Measurements from ENCODE around the gene ANKDD1B. TPM values are rescaled to one million over a fixed set of nuclear protein-coding genes. Genes with fewer than 3 reads are reported as not detected.
"Not testable (repeated sequence)": the region's sequence is repeated elsewhere in the genome, so short reads cannot be mapped to it uniquely, and the experiment has no call there.

ANKDD1B gene
- total RNA-seq: 1 to 10 TPM in 1 of 2 donors, not detected in 1; 1.6 TPM

GRCh38 chr5:75611311-75612225 is at the start of gene ANKDD1B:
ANKDD1B (plus strand) TSS chr5:75611453; CDS start chr5:75611635, 182 bp downstream.
- Histone ChIP-seq H3K27me3 (replicated peaks; ENCODE audit: insufficient read depth) (no peaks in the 10 kb centered on the region), H3K27ac (no peak within 1 kb of the TSS), H3K4me1 (ENCODE audit: control insufficient read depth in 1 of 2, low read depth in 2 of 2) (peaks cover 0 to 10% of the 10 kb centered on the region in 2 donors), H3K9me3 (no peaks in the 10 kb centered on the region), H3K36me3 (no peaks in the 10 kb centered on the region), H3K4me3 (peak within 1 kb of the TSS; percentile 75)
- ATAC-seq (ENCODE audit: insufficient number of reproducible peaks, low FRiP score, low read depth) (no peak), DNase-seq (ENCODE audit: low spot score) (no peak)
- TF ChIP-seq CTCF (IDR thresholded peaks at IDR 0.05): no peak

DNA sequence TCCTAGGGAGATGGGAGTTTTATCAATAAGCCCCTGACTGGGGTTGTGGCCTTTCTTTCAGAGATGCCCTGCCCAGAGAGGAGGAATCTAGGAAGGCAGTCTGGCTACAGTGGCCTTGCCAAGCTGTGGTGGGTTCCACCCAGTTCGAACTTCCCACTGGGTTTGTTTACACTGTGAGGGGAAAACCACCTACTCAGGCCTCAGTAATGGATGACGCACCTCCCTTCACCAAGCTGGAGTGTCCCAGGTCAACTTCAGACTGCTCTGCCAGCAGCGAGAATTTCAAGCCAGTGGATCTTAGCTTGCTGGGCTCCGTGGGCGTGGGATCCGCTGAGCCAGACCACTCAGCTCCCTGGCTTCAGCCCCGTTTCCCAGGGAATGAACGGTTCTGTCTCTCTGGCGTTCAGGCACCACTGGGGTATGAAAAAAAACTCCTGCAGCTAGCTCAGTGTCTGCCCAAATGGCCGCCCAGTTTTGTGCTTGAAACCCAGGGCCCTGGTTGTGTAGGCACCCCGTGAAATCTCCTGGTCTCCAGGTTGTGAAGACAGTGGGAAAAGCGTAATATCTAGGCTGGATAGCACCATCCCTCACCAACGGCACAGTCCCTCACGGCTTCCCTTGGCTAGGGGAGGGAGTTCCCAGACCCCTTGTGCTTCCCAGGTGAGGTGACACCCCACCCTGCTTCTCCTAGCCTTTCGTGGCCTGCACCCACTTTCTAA is 45.1 kb upstream of the ANKDD1B start:
- H3K36me3 ChIP-seq; H3K27me3 ChIP-seq (replicated peaks; ENCODE audit: insufficient read depth); H3K4me3 ChIP-seq; DNase-seq (ENCODE audit: low spot score); H3K9me3 ChIP-seq; ATAC-seq (ENCODE audit: insufficient number of reproducible peaks, low FRiP score, low read depth): not testable (repeated sequence)
- Histone ChIP-seq H3K27ac (peak overlapping the region in 1 of 2 donors; percentile 43), H3K4me1 (ENCODE audit: control insufficient read depth in 1 of 2, low read depth in 2 of 2) (peaks cover 18 to 42% of the 10 kb centered on the region in 2 donors)

GRCh38 chr5:75566710-75567309 is 44.4 kb upstream of the ANKDD1B start:
- Histone ChIP-seq H3K4me1 (ENCODE audit: control insufficient read depth in 1 of 2, low read depth in 2 of 2) (peaks cover 23 to 47% of the 10 kb centered on the region in 2 donors), H3K27me3 (replicated peaks; ENCODE audit: insufficient read depth) (no peaks in the 10 kb centered on the region), H3K4me3 (no peak overlapping the region), H3K9me3 (peaks cover 7% of the 10 kb centered on the region), H3K27ac (peak overlapping the region in 1 of 2 donors; percentile 43), H3K36me3 (no peaks in the 10 kb centered on the region)
- TF ChIP-seq CTCF (IDR thresholded peaks at IDR 0.05): no peak
- ATAC-seq (ENCODE audit: insufficient number of reproducible peaks, low FRiP score, low read depth) (peak; percentile 82), DNase-seq (ENCODE audit: low spot score) (no peak)

DNA sequence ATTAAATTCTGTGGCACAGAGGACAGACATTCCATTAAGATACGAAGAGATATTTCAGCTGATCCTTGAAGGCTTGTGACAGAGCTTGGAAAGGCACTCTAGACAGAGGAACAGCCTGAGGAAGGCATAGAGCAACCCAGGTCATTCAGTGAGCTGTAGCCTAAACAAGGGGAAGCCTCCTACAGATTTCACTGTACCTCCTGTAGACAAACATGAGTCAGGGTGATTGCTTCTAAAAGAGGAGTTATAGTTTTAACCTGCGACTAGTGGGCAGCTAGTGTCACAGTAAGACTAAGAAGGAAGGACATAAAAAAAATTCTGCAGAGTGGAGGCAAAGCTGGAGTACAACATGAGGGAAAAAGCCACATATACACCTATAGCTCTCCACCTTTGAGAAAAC is 43.5 kb upstream of the ANKDD1B start:
- no peak overlapping the region for H3K4me3 ChIP-seq
- no peak for ATAC-seq (ENCODE audit: insufficient number of reproducible peaks, low FRiP score, low read depth)
- H3K27me3 ChIP-seq (replicated peaks; ENCODE audit: insufficient read depth): no peaks in the 10 kb centered on the region
- H3K36me3 ChIP-seq: no peaks in the 10 kb centered on the region
- TF ChIP-seq CTCF (IDR thresholded peaks at IDR 0.05): no peak
- peak overlapping the region in 1 of 2 donors; percentile 43 for H3K27ac ChIP-seq
- DNase-seq (ENCODE audit: low spot score): no peak
- peaks cover 23 to 48% of the 10 kb centered on the region in 2 donors for H3K4me1 ChIP-seq (ENCODE audit: control insufficient read depth in 1 of 2, low read depth in 2 of 2)
- H3K9me3 ChIP-seq: peaks cover 7% of the 10 kb centered on the region

- H3K27me3 ChIP-seq (replicated peaks; ENCODE audit: insufficient read depth): no peaks in the 10 kb centered on the region
- no peak overlapping the region for H3K4me3 ChIP-seq
- no peak for TF ChIP-seq CTCF (IDR thresholded peaks at IDR 0.05)
- no peak for ATAC-seq (ENCODE audit: insufficient number of reproducible peaks, low FRiP score, low read depth)
- peaks cover 23 to 48% of the 10 kb centered on the region in 2 donors for H3K4me1 ChIP-seq (ENCODE audit: control insufficient read depth in 1 of 2, low read depth in 2 of 2)
- peaks cover 4% of the 10 kb centered on the region for H3K9me3 ChIP-seq
- H3K27ac ChIP-seq: no peak overlapping the region
- DNase-seq (ENCODE audit: low spot score): no peak
- no peaks in the 10 kb centered on the region for H3K36me3 ChIP-seq
Observed at GRCh38 chr5:75568202-75568601, 43.1 kb upstream of the ANKDD1B start.
